KMS-11 (cell line): ENCODE measurements around the gene PUSL1.

Source experiments
- H2AFZ ChIP-seq: fragments of 200-600 bp; sonication (generic); 2 replicates; pipeline ENCODE4 v1.6.1; 2016; ENCODE audit warnings: antibody characterized with exemption, mixed run types, low read depth
- H3K27ac ChIP-seq: fragments of 200-600 bp; sonication (generic); 2 replicates; pipeline ENCODE4 v1.6.1; 2016; ENCODE audit warnings: mild to moderate bottlenecking, mixed run types
- H3K27me3 ChIP-seq: fragments of 200-600 bp; sonication (generic); 2 replicates; pipeline ENCODE4 v1.6.1; 2017; ENCODE audit warnings: mild to moderate bottlenecking, low read depth, mixed run types, moderate library complexity; ENCODE audit not compliant: insufficient read depth
- H3K36me3 ChIP-seq: fragments of 200-600 bp; sonication (generic); 2 replicates; pipeline ENCODE4 v1.6.1; 2017; ENCODE audit warnings: mild to moderate bottlenecking, mixed run types; ENCODE audit not compliant: insufficient read depth
- H3K4me1 ChIP-seq: fragments of 200-600 bp; sonication (generic); 2 replicates; pipeline ENCODE4 v1.6.1; 2016; ENCODE audit warnings: mild to moderate bottlenecking, low read depth, mixed run types; ENCODE audit not compliant: poor library complexity, severe bottlenecking
- H3K4me2 ChIP-seq: fragments of 200-600 bp; sonication (generic); 2 replicates; pipeline ENCODE4 v1.7.0; 2016; ENCODE audit warnings: mild to moderate bottlenecking, mixed run types
- H3K4me3 ChIP-seq: fragments of 200-600 bp; sonication (generic); IDR thresholded peaks from 2 replicates; pipeline ENCODE4 v1.6.1; 2017; ENCODE audit warnings: low read depth, low read length, mixed read lengths; ENCODE audit not compliant: insufficient read depth
- H3K79me2 ChIP-seq: fragments of 200-600 bp; sonication (generic); 2 replicates; pipeline ENCODE4 v1.6.1; 2016; ENCODE audit warnings: low read depth, mixed run types; ENCODE audit not compliant: insufficient read depth
- H3K9ac ChIP-seq: fragments of 200-600 bp; sonication (generic); 2 replicates; pipeline ENCODE4 v1.6.1; 2016; ENCODE audit warnings: mild to moderate bottlenecking, mixed run types
- H4K20me1 ChIP-seq: fragments of 200-600 bp; sonication (generic); 2 replicates; pipeline ENCODE4 v1.6.1; 2016; ENCODE audit warnings: mild to moderate bottlenecking, mixed run types; ENCODE audit not compliant: insufficient read depth
- TF ChIP-seq, protein P1 (sequence below): fragments of 200-600 bp; sonication (generic); conservative IDR thresholded peaks from 2 replicates; pipeline ENCODE4 v1.6.1; 2017; ENCODE audit warnings: low read depth, mild to moderate bottlenecking, antibody characterized with exemption, low read length, moderate library complexity, mixed read lengths

PUSL1 gene

DNA sequence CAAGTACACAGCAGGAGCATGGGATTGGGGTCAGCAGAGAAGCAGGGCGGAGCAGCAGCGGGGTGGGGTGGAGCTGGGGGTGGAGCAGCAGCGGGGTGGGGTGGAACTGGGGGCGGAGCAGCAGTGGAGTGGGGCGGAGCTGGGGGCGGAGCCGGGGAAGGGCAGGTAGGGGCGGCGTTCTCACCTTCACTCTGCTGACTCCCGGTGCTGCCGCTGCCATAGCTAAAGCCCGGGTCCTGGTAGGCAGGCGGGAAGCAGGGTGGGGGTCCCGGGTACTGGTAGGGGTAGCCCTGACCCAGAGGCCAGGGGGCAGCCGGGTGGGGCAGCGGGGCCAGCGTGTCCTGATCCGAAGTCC is 29.4 kb downstream of the PUSL1 start:
- H3K9ac ChIP-seq: no peak overlapping the region
- H3K4me2 ChIP-seq: no peak overlapping the region
- TF ChIP-seq, protein P1, sequence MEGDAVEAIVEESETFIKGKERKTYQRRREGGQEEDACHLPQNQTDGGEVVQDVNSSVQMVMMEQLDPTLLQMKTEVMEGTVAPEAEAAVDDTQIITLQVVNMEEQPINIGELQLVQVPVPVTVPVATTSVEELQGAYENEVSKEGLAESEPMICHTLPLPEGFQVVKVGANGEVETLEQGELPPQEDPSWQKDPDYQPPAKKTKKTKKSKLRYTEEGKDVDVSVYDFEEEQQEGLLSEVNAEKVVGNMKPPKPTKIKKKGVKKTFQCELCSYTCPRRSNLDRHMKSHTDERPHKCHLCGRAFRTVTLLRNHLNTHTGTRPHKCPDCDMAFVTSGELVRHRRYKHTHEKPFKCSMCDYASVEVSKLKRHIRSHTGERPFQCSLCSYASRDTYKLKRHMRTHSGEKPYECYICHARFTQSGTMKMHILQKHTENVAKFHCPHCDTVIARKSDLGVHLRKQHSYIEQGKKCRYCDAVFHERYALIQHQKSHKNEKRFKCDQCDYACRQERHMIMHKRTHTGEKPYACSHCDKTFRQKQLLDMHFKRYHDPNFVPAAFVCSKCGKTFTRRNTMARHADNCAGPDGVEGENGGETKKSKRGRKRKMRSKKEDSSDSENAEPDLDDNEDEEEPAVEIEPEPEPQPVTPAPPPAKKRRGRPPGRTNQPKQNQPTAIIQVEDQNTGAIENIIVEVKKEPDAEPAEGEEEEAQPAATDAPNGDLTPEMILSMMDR: no peak
- H3K27ac ChIP-seq: no peak overlapping the region
- H2AFZ ChIP-seq: no peak overlapping the region
- H3K79me2 ChIP-seq: no peaks in the 10 kb centered on the region
- H3K36me3 ChIP-seq: no peaks in the 10 kb centered on the region
- no peaks in the 10 kb centered on the region for H4K20me1 ChIP-seq
- H3K4me3 ChIP-seq: no peak overlapping the region
- no peaks in the 10 kb centered on the region for H3K27me3 ChIP-seq
- H3K4me1 ChIP-seq: no peaks in the 10 kb centered on the region

DNA sequence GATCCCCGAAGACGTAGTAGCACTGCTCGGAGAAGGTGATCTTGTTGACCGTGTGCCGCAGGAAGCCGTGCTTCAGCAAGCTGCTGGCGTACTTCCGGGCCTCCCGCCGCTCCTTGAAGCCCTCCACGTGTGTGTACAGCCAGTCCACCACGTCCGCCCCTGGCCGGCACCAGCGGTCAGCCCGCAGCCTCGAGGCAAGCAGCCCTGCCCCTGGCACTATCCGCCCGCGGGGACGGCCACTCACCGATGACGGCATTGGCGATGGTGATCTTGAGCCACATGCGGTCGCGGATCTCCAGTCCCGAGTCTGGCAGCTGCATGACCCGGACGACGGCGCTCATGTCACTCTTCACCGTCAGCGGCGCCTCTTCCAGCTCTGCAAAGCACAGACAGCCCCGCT is 29.9 kb downstream of the PUSL1 start:
- H3K4me2 ChIP-seq: no peak overlapping the region
- H3K27ac ChIP-seq: no peak overlapping the region
- TF ChIP-seq, protein P1: no peak
- H3K4me3 ChIP-seq: no peak overlapping the region
- no peak overlapping the region for H3K9ac ChIP-seq
- H3K79me2 ChIP-seq: no peaks in the 10 kb centered on the region
- no peaks in the 10 kb centered on the region for H4K20me1 ChIP-seq
- no peak overlapping the region for H2AFZ ChIP-seq
- no peaks in the 10 kb centered on the region for H3K36me3 ChIP-seq
- H3K27me3 ChIP-seq: no peaks in the 10 kb centered on the region
- H3K4me1 ChIP-seq: no peaks in the 10 kb centered on the region

DNA sequence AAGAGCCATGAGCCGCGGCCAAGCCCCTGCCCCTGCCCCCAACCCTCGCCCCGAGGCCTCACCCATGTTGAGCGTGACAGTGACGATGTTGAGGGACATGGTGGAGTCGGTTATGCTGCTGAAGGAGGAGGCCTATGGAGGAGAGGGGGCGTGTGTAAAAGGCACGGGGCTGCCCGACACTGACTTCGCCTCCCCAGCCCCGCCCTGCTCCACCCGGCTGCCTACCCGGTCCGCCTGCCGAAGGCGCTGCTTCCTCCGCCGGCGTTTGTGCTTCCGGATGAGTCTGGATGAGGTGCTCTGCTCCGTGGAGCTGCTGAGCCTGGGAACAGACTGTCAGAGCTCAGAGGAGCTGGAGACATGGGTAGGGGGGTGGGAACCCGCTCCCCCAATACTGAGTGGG is 31.8 kb downstream of the PUSL1 start:
- Histone ChIP-seq H3K79me2 (no peaks in the 10 kb centered on the region), H4K20me1 (no peaks in the 10 kb centered on the region), H3K4me2 (no peak overlapping the region), H3K4me3 (no peak overlapping the region), H3K27me3 (no peaks in the 10 kb centered on the region), H3K27ac (no peak overlapping the region), H3K4me1 (no peaks in the 10 kb centered on the region), H3K36me3 (no peaks in the 10 kb centered on the region), H3K9ac (no peak overlapping the region), H2AFZ (no peak overlapping the region)
- TF ChIP-seq, protein P1: no peak

DNA sequence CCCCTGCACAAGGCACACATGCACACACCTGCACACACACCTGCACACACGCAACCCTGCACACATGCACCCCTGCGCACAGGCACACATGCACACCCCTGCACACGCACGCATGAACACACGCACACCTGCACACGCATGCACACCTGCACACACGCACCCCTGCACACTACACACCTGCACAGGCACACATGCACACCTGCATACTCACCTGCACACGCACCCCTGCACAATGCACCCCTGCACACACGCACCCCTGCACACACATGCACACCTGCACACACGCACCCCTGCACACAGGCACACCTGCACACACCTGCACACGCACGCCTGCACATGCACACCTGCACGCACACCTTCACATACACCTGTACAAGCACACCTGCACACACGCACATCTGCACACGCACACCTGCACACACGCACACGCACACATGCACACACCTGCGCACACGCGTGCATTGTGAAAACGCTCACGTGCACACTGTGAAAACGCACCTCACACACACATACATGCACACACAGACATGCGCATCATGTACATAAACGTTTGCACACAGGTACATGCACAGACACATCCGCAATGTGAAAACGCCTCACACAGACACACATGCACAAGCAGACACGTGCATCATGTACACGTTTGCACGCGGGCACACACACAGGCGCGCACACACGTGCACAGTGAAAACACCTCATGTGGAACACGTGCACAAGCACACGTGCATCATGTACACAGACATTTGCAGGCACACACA is 32.6 kb downstream of the PUSL1 start:
- H3K27me3 ChIP-seq: no peaks in the 10 kb centered on the region
- H3K27ac ChIP-seq: no peak overlapping the region
- H3K36me3 ChIP-seq: no peaks in the 10 kb centered on the region
- no peak overlapping the region for H3K9ac ChIP-seq
- no peak overlapping the region for H3K4me3 ChIP-seq
- no peaks in the 10 kb centered on the region for H4K20me1 ChIP-seq
- no peaks in the 10 kb centered on the region for H3K79me2 ChIP-seq
- TF ChIP-seq, protein P1: no peak
- no peak overlapping the region for H2AFZ ChIP-seq
- no peaks in the 10 kb centered on the region for H3K4me1 ChIP-seq
- no peak overlapping the region for H3K4me2 ChIP-seq
